Measurements from ENCODE around the gene UBE2F. TPM values are rescaled to one million over a fixed set of nuclear protein-coding genes. Genes with fewer than 3 reads are reported as not detected.

The UBE2F gene
- total RNA-seq, 1 experiment from 2014 or later: 116 TPM

DNA sequence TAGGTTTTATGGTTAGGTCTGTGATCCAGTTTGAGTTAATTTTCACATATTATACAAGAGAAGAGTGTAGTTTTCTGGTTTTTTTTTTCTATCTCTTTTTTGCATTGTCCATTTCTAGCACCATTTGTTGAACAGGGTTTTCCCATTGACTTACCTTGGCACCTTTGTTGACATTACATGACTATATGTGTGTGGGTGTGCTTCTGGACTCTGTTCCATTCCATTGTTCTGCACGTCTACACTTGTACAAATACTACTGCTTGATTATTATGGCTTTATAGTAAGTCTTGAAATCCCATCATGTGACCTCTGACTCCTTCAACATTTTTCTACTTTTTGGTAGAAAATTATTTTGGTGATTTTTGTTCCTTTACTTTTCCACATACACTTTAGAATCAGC, 38.7 kb downstream of the UBE2F start:
- Mint-ChIP-seq H3K27me3 (ENCODE audit: insufficient read depth, unreplicated experiment) (no peaks in the 10 kb centered on the region), H3K36me3 (ENCODE audit: insufficient read depth, unreplicated experiment) (peaks cover 45% of the 10 kb centered on the region), H3K27ac (ENCODE audit: low read depth, unreplicated experiment) (no peak overlapping the region), H3K4me3 (ENCODE audit: unreplicated experiment) (no peak overlapping the region), H3K4me1 (ENCODE audit: insufficient read depth, unreplicated experiment) (peaks cover 27% of the 10 kb centered on the region), H3K9me3 (ENCODE audit: unreplicated experiment) (no peaks in the 10 kb centered on the region)
- CTCF ChIA-PET: no interaction called here
- POLR2A ChIA-PET: interaction anchor here (0.6 to 1.4 kb wide), 2 partner anchors 15 to 23 kb away, joined by 3 to 4 read pairs; no protein-coding TSS in a partner anchor
- peak; percentile 60 for DNase-seq (ENCODE audit: unreplicated experiment)
- intact Hi-C loops (cut with micrococcal nuclease): no loop called here
- BruUV-seq (replicated peaks): no TSS peak
- TF ChIP-seq, protein P1, sequence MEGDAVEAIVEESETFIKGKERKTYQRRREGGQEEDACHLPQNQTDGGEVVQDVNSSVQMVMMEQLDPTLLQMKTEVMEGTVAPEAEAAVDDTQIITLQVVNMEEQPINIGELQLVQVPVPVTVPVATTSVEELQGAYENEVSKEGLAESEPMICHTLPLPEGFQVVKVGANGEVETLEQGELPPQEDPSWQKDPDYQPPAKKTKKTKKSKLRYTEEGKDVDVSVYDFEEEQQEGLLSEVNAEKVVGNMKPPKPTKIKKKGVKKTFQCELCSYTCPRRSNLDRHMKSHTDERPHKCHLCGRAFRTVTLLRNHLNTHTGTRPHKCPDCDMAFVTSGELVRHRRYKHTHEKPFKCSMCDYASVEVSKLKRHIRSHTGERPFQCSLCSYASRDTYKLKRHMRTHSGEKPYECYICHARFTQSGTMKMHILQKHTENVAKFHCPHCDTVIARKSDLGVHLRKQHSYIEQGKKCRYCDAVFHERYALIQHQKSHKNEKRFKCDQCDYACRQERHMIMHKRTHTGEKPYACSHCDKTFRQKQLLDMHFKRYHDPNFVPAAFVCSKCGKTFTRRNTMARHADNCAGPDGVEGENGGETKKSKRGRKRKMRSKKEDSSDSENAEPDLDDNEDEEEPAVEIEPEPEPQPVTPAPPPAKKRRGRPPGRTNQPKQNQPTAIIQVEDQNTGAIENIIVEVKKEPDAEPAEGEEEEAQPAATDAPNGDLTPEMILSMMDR (IDR thresholded peaks at IDR 0.05; ENCODE audit: unreplicated experiment): no peak

DNA sequence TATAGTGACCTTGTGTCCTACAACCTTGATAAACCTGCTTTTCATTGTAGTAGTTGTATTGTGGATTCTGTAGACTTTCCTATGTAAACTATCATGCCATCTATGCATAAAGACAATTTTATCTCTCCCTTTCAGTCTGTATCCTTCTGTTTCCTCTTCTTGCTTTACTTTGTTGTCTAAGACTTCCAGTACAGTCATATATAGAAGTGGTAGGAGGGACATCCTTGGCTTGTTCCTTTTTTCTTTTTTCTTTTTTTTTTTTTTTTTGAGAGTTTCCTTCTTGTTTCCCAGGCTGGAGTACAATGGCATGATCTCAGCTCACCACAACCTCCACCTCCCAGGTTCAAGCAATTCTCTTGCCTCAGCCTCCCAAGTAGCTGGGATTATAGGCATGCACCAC, 39.7 kb downstream of the UBE2F start:
- DNase-seq (ENCODE audit: unreplicated experiment): no peak
- intact Hi-C loops (cut with micrococcal nuclease): no loop called here
- peaks cover 43% of the 10 kb centered on the region for H3K36me3 Mint-ChIP-seq (ENCODE audit: insufficient read depth, unreplicated experiment)
- no TSS peak for BruUV-seq (replicated peaks)
- peaks cover 27% of the 10 kb centered on the region for H3K4me1 Mint-ChIP-seq (ENCODE audit: insufficient read depth, unreplicated experiment)
- CTCF ChIA-PET: interaction anchor here (0.6 to 0.7 kb wide), 2 partner anchors 12 to 350 kb away, joined by 3 read pairs; no protein-coding TSS in a partner anchor
- no peaks in the 10 kb centered on the region for H3K27me3 Mint-ChIP-seq (ENCODE audit: insufficient read depth, unreplicated experiment)
- no peaks in the 10 kb centered on the region for H3K9me3 Mint-ChIP-seq (ENCODE audit: unreplicated experiment)
- POLR2A ChIA-PET: interaction anchor here (1.4 kb wide), 1 partner anchor 22 kb away, joined by 4 read pairs; no protein-coding TSS in a partner anchor
- H3K4me3 Mint-ChIP-seq (ENCODE audit: unreplicated experiment): no peak overlapping the region
- TF ChIP-seq, protein P1 (IDR thresholded peaks at IDR 0.05; ENCODE audit: unreplicated experiment): no peak
- no peak overlapping the region for H3K27ac Mint-ChIP-seq (ENCODE audit: low read depth, unreplicated experiment)

DNA sequence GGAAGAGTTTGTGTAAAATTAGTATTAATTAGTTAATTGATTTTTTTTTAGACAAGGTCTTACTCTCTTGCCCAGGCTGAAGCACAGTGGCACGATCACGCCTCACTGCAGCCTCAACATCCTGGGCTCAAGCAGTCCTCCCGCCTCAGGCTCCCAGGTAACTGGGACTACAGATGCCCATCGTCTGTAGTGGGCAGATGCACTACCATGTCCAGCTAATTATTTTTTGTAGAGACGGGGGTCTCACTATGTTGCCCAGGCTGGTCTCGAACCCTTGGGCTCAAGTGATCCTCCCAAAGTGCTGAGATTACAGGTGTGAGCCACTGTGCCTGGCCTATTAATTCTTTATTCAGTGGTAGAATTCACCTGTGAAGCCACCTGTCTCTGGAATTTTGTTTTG, 41.1 kb downstream of the UBE2F start:
- H3K4me1 Mint-ChIP-seq (ENCODE audit: insufficient read depth, unreplicated experiment): peaks cover 27% of the 10 kb centered on the region
- H3K27ac Mint-ChIP-seq (ENCODE audit: low read depth, unreplicated experiment): no peak overlapping the region
- TF ChIP-seq, protein P1 (IDR thresholded peaks at IDR 0.05; ENCODE audit: unreplicated experiment): no peak
- intact Hi-C loops (cut with micrococcal nuclease): no loop called here
- H3K27me3 Mint-ChIP-seq (ENCODE audit: insufficient read depth, unreplicated experiment): no peaks in the 10 kb centered on the region
- no TSS peak for BruUV-seq (replicated peaks)
- peaks cover 46% of the 10 kb centered on the region for H3K36me3 Mint-ChIP-seq (ENCODE audit: insufficient read depth, unreplicated experiment)
- CTCF ChIA-PET: no interaction called here
- no peak overlapping the region for H3K4me3 Mint-ChIP-seq (ENCODE audit: unreplicated experiment)
- DNase-seq (ENCODE audit: unreplicated experiment): no peak
- POLR2A ChIA-PET: no interaction called here
- no peaks in the 10 kb centered on the region for H3K9me3 Mint-ChIP-seq (ENCODE audit: unreplicated experiment)

DNA sequence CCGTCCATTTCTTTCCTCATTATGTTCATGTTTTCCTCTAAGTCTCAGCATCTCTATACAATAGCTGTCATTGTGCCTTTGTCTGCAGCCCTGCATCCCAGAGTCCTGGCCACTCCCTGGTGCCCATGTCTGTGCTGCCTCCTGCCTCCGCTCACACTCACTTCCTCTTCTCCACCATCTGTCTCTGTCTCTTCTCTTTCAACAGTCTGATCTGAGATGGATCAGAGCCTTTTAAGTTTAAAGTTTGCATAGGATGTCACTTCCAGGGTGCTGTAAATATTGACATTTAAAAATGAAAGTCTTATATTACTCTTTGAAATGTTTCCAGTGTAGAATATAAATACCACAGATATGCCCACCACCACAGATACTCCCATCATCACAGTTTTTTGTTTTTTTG, 42.7 kb downstream of the UBE2F start:
- no TSS peak for BruUV-seq (replicated peaks)
- Mint-ChIP-seq H3K36me3 (ENCODE audit: insufficient read depth, unreplicated experiment) (peaks cover 32% of the 10 kb centered on the region), H3K27ac (ENCODE audit: low read depth, unreplicated experiment) (no peak overlapping the region), H3K27me3 (ENCODE audit: insufficient read depth, unreplicated experiment) (no peaks in the 10 kb centered on the region), H3K9me3 (ENCODE audit: unreplicated experiment) (no peaks in the 10 kb centered on the region), H3K4me3 (ENCODE audit: unreplicated experiment) (no peak overlapping the region), H3K4me1 (ENCODE audit: insufficient read depth, unreplicated experiment) (peaks cover 24% of the 10 kb centered on the region)
- DNase-seq (ENCODE audit: unreplicated experiment): no peak
- POLR2A ChIA-PET: interaction anchor here (0.7 kb wide), 1 partner anchor 9 kb away, joined by 3 read pairs; no protein-coding TSS in a partner anchor
- CTCF ChIA-PET: interaction anchor here (0.6 to 1.1 kb wide), 5 partner anchors 15 to 862 kb away, joined by 3 to 5 read pairs (median 3); no protein-coding TSS in a partner anchor
- TF ChIP-seq, protein P1 (IDR thresholded peaks at IDR 0.05; ENCODE audit: unreplicated experiment): no peak
- intact Hi-C loops (cut with micrococcal nuclease): no loop called here

Measured in MCF 10A (cell line).